Smooth muscle cell (in vitro differentiated cells): ENCODE data around the gene BOLA3. TPM values are rescaled to one million over a fixed set of nuclear protein-coding genes. Genes with fewer than 3 reads are reported as not detected.

Experiments
- DNase-seq: peaks from one replicate; lab custom pipeline; 2025; ENCODE audit not compliant: unreplicated experiment; lab: John Stamatoyannopoulos, UW
- H2AFZ ChIP-seq: fragments of 200-600 bp; sonication (generic); 2 replicates; pipeline ENCODE4 v1.6.0; 2016; ENCODE audit warnings: antibody characterized with exemption, low read depth, mild to moderate bottlenecking
- H3F3A ChIP-seq: fragments of 200-600 bp; sonication (generic); 2 replicates; pipeline ENCODE4 v1.6.0; 2017; ENCODE audit warnings: antibody characterized with exemption, low read depth
- H3K27ac ChIP-seq: fragments of 200-600 bp; sonication (generic); 2 replicates; pipeline ENCODE4 v1.5.1; 2016; ENCODE audit warnings: low read depth, mild to moderate bottlenecking
- H3K27me3 ChIP-seq: fragments of 200-600 bp; sonication (generic); 2 replicates; pipeline ENCODE4 v1.6.1; 2016; ENCODE audit warnings: low read depth, mild to moderate bottlenecking
- H3K36me3 ChIP-seq: fragments of 200-600 bp; sonication (generic); 2 replicates; pipeline ENCODE4 v1.5.1; 2016; ENCODE audit warnings: low read depth
- H3K4me1 ChIP-seq: fragments of 200-600 bp; sonication (generic); 2 replicates; pipeline ENCODE4 v1.5.1; 2016; ENCODE audit warnings: low read depth
- H3K4me2 ChIP-seq: fragments of 200-600 bp; sonication (generic); 2 replicates; pipeline ENCODE4 v1.6.0; 2016; ENCODE audit warnings: mild to moderate bottlenecking
- H3K4me3 ChIP-seq: fragments of 200-600 bp; sonication (generic); 2 replicates; pipeline ENCODE4 v1.5.1; 2016; ENCODE audit warnings: mild to moderate bottlenecking
- H3K79me2 ChIP-seq: fragments of 200-600 bp; sonication (generic); 2 replicates; pipeline ENCODE4 v1.6.0; 2016; ENCODE audit warnings: low read depth, mild to moderate bottlenecking
- H3K9ac ChIP-seq: fragments of 200-600 bp; sonication (generic); 2 replicates; pipeline ENCODE4 v1.6.0; 2016; ENCODE audit warnings: low read depth
- H3K9me3 ChIP-seq: fragments of 200-600 bp; sonication (generic); replicated peaks from 2 replicates; pipeline ENCODE4 v1.5.1; 2016; ENCODE audit warnings: low read depth
- H4K20me1 ChIP-seq: fragments of 200-600 bp; sonication (generic); 2 replicates; pipeline ENCODE4 v1.6.0; 2016; ENCODE audit warnings: low read depth
- CTCF ChIP-seq: fragments of 200-600 bp; sonication (generic); IDR thresholded peaks from 2 replicates; pipeline ENCODE4 v1.5.1; 2017; ENCODE audit warnings: borderline replicate concordance, mild to moderate bottlenecking, antibody characterized with exemption; ENCODE audit not compliant: insufficient read depth, poor library complexity, severe bottlenecking
- WGBS: methylation state at CpG from one replicate; pipeline ENCODE4 v1.1.7; 2016; ENCODE audit warnings: low lambda C conversion rate; 5-methylcytosine and 5-hydroxymethylcytosine counted together
- polyA plus RNA-seq: library from polyadenylated mRNA; unstranded; fragments of >200 nt; fragmentation: Nextera tagmentation; extraction: Ambion mirVana; gene quantifications from 2 replicates; pipeline ENCODE4 v1.2.1, GENCODE V29; 2016
- total RNA-seq: library from RNA; depleted of rRNA; stranded (reverse); fragments of >200 nt; gene quantifications from 2 replicates; pipeline ENCODE4 v1.2.3, GENCODE V29; 2014

Gene BOLA3
- total and polyA plus RNA-seq, 2 experiments from 2014 or later = 87.5 to 93.8 TPM

GRCh38 chr2:74168739-74169138 is 21.0 kb upstream of the BOLA3 start:
- Histone ChIP-seq H4K20me1 (peaks cover 71% of the 10 kb centered on the region), H3F3A (no peaks in the 10 kb centered on the region), H3K36me3 (peaks cover 42% of the 10 kb centered on the region), H3K9ac (no peak overlapping the region), H3K4me2 (no peak overlapping the region), H3K4me1 (no peaks in the 10 kb centered on the region), H3K27ac (no peak overlapping the region), H3K9me3 (no peaks in the 10 kb centered on the region), H2AFZ (no peak overlapping the region), H3K79me2 (peaks cover 93% of the 10 kb centered on the region), H3K4me3 (no peak overlapping the region), H3K27me3 (no peaks in the 10 kb centered on the region)
- TF ChIP-seq CTCF = no peak
- DNase-seq = no peak
- 92% methylated on average over 2 of the region's 2 CpGs for WGBS

- Histone ChIP-seq H3K9me3 (no peaks in the 10 kb centered on the region), H3K27me3 (no peaks in the 10 kb centered on the region), H3F3A (no peaks in the 10 kb centered on the region), H3K27ac (no peak overlapping the region), H3K4me1 (no peaks in the 10 kb centered on the region), H2AFZ (no peak overlapping the region), H3K36me3 (peaks cover 44% of the 10 kb centered on the region), H3K4me2 (no peak overlapping the region), H4K20me1 (peaks cover 61% of the 10 kb centered on the region), H3K79me2 (peaks cover 87% of the 10 kb centered on the region), H3K4me3 (no peak overlapping the region), H3K9ac (no peak overlapping the region)
- no peak for TF ChIP-seq CTCF
- DNase-seq = no peak
- WGBS = 100% methylated on average over 1 of the region's 1 CpG
Observed at GRCh38 chr2:74164761-74165160, 17.0 kb upstream of the BOLA3 start.

GRCh38 chr2:74162951-74163350 is 15.2 kb upstream of the BOLA3 start:
- H3K9ac ChIP-seq = no peak overlapping the region
- no peaks in the 10 kb centered on the region for H3K4me1 ChIP-seq
- no peaks in the 10 kb centered on the region for H3K27me3 ChIP-seq
- WGBS = 94% methylated on average over 6 of the region's 6 CpGs
- H4K20me1 ChIP-seq = peaks cover 63% of the 10 kb centered on the region
- H3F3A ChIP-seq = no peaks in the 10 kb centered on the region
- no peak for DNase-seq
- H3K36me3 ChIP-seq = peaks cover 35% of the 10 kb centered on the region
- no peak overlapping the region for H3K27ac ChIP-seq
- TF ChIP-seq CTCF = no peak
- H3K4me3 ChIP-seq = no peak overlapping the region
- H2AFZ ChIP-seq = no peak overlapping the region
- peaks cover 73% of the 10 kb centered on the region for H3K79me2 ChIP-seq
- no peak overlapping the region for H3K4me2 ChIP-seq
- no peaks in the 10 kb centered on the region for H3K9me3 ChIP-seq

- DNase-seq = no peak
- H3K4me2 ChIP-seq = no peak overlapping the region
- no peak overlapping the region for H3K4me3 ChIP-seq
- no peaks in the 10 kb centered on the region for H3K9me3 ChIP-seq
- TF ChIP-seq CTCF = no peak
- peaks cover 24% of the 10 kb centered on the region for H3K36me3 ChIP-seq
- H3K27ac ChIP-seq = no peak overlapping the region
- H3K4me1 ChIP-seq = no peaks in the 10 kb centered on the region
- 98% methylated on average over 3 of the region's 3 CpGs for WGBS
- H3K27me3 ChIP-seq = no peaks in the 10 kb centered on the region
- peaks cover 22% of the 10 kb centered on the region for H3F3A ChIP-seq
- peaks cover 43% of the 10 kb centered on the region for H4K20me1 ChIP-seq
- H3K79me2 ChIP-seq = peaks cover 13% of the 10 kb centered on the region
- H2AFZ ChIP-seq = no peak overlapping the region
- H3K9ac ChIP-seq = no peak overlapping the region
Observed at GRCh38 chr2:74155830-74156229, 8.1 kb upstream of the BOLA3 start.
